ENCODE data around the gene ARHGEF28. TPM values are rescaled to one million over a fixed set of nuclear protein-coding genes. Genes with fewer than 3 reads are reported as not detected.
A peak's percentile ranks its signal among the peaks of the same experiment; 100 is the strongest.

The ARHGEF28 gene
- total and polyA plus RNA-seq, 2 of the 4 experiments (the other 2 are of a cell fraction): 3.6 to 16.0 TPM

DNA sequence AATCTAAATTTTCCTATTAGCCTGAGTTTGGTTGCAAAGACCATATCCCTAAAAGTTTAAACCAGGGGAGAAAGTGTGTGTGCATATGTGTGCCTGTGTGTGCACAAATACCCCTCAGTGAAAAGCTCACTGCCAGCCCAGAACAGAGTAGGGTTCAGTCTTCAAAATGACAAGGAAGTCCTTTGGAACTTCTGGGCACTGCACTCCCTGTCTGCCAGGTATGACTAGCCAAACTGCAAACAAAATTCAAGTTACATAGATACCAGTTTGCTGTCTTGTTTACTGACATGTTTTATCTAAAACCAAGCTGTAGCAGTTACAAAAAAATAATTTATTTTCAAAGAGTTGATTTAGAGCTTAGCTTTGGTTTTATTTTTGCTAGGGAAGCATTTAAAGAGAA lies 100.1 kb downstream of the ARHGEF28 start:
- H2BK20ac ChIP-seq (ENCODE audit: low read depth, low read length): 0 out of 2 replicates have a peak overlapping the region, but pooled peaks have one; percentile 5
- no peak overlapping the region for H2AK5ac ChIP-seq (ENCODE audit: low read depth, low read length)
- ChIA-PET CTCF (interaction anchor here (1.1 kb wide), 1 partner anchor 101 kb away, joined by 3 read pairs; no protein-coding TSS in a partner anchor), POLR2A (ENCODE audit: unreplicated experiment) (no interaction called here)
- H3K4ac ChIP-seq (ENCODE audit: low read depth, low read length): no peak overlapping the region
- TF ChIP-seq CHD1 (IDR thresholded peaks at IDR 0.05; ENCODE audit: low read depth, low read length) (no peak), CTCF (conservative IDR thresholded peaks at IDR 0.05; ENCODE audit: low read depth, low read length) (no peak), BHLHE40 (IDR thresholded peaks at IDR 0.05; ENCODE audit: low read depth, low read length) (no peak), MAFK (IDR thresholded peaks at IDR 0.05; ENCODE audit: low read depth, low read length) (no peak), RCOR1 (IDR thresholded peaks at IDR 0.05; ENCODE audit: insufficient replicate concordance, low read length) (no peak), SMC3 (IDR thresholded peaks at IDR 0.05; ENCODE audit: low read depth, low read length) (no peak), MAZ (IDR thresholded peaks at IDR 0.05; ENCODE audit: borderline replicate concordance, low read depth, low read length) (no peak), RFX5 (IDR thresholded peaks at IDR 0.05; ENCODE audit: low read depth, low read length) (no peak), CEBPB (IDR thresholded peaks at IDR 0.05; ENCODE audit: low read depth, low read length) (no peak), FOS (IDR thresholded peaks at IDR 0.05; ENCODE audit: low read depth, low read length) (no peak), NFE2L2 (IDR thresholded peaks at IDR 0.05; ENCODE audit: low read depth, low read length) (no peak), POLR2A (IDR thresholded peaks at IDR 0.05; ENCODE audit: low read depth, low read length) (no peak), RAD21 (IDR thresholded peaks at IDR 0.05; ENCODE audit: low read length) (no peak), MXI1 (IDR thresholded peaks at IDR 0.05; ENCODE audit: borderline replicate concordance, low read depth, low read length) (no peak)
- TF ChIP-seq, protein P1, sequence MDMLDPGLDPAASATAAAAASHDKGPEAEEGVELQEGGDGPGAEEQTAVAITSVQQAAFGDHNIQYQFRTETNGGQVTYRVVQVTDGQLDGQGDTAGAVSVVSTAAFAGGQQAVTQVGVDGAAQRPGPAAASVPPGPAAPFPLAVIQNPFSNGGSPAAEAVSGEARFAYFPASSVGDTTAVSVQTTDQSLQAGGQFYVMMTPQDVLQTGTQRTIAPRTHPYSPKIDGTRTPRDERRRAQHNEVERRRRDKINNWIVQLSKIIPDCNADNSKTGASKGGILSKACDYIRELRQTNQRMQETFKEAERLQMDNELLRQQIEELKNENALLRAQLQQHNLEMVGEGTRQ (IDR thresholded peaks at IDR 0.05; ENCODE audit: low read depth, low read length): no peak
- TF ChIP-seq, protein P2, sequence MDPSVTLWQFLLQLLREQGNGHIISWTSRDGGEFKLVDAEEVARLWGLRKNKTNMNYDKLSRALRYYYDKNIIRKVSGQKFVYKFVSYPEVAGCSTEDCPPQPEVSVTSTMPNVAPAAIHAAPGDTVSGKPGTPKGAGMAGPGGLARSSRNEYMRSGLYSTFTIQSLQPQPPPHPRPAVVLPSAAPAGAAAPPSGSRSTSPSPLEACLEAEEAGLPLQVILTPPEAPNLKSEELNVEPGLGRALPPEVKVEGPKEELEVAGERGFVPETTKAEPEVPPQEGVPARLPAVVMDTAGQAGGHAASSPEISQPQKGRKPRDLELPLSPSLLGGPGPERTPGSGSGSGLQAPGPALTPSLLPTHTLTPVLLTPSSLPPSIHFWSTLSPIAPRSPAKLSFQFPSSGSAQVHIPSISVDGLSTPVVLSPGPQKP (IDR thresholded peaks at IDR 0.05; ENCODE audit: borderline replicate concordance, low read depth, low read length): no peak
- no TSS peak for BruUV-seq (replicated peaks)
- H4K8ac ChIP-seq (ENCODE audit: low read depth in 2 of 2, low read length in 2 of 2): 0 out of 4 replicates have a peak overlapping the region, but pooled peaks of 1 of the 2 experiments have one; percentile 16
- no peak overlapping the region for H3K9ac ChIP-seq (ENCODE audit: low read depth, low read length)
- H3K27ac ChIP-seq (ENCODE audit: insufficient read depth, low read length): no peak overlapping the region
- peaks cover 6% of the 10 kb centered on the region for H3K9me1 ChIP-seq (ENCODE audit: insufficient read depth, low read length)
- dilution Hi-C loops (cut with HindIII; ENCODE audit: low sequenced_read_pairs, unreplicated experiment) (no loop called here), intact Hi-C loops (cut with micrococcal nuclease) (loop anchor here (2.0 kb wide), 1 partner anchor 21 kb away; no protein-coding TSS in a partner anchor), in situ Hi-C loops (cut with MboI; ENCODE audit: low sequenced_read_pairs) (no loop called here)
- H2AFZ ChIP-seq (replicated peaks; ENCODE audit: low read length, poor library complexity): no peak overlapping the region
- peaks cover 6% of the 10 kb centered on the region for H3K4me1 ChIP-seq (ENCODE audit: control insufficient read depth, insufficient read depth, low read length)
- no peak overlapping the region for H4K91ac ChIP-seq (ENCODE audit: insufficient read depth, low read depth, low read length)
- no peak for DNase-seq
- no peak for ATAC-seq (ENCODE audit: low read depth)
- H3K27me3 ChIP-seq (ENCODE audit: control insufficient read depth, insufficient read depth, low read length): no peaks in the 10 kb centered on the region
- no peak overlapping the region for H4K5ac ChIP-seq (ENCODE audit: low read depth, low read length)
- H3K9me3 ChIP-seq (ENCODE audit: control insufficient read depth, insufficient read depth, low read length): no peaks in the 10 kb centered on the region
- peak overlapping the region; percentile 3; the same call in 1 of the 2 replicates for H2BK120ac ChIP-seq (ENCODE audit: low read depth, low read length)
- H3K18ac ChIP-seq (ENCODE audit: low read depth, low read length): no peak overlapping the region
- H2AK9ac ChIP-seq (replicated peaks; ENCODE audit: low read depth, low read length, poor library complexity): no peak overlapping the region
- peak overlapping the region; percentile 53; the same call in 1 of the 2 replicates for H3K23ac ChIP-seq (ENCODE audit: low read depth, low read length)
- H3K56ac ChIP-seq (ENCODE audit: extremely low read depth, insufficient read depth, low read length): no peak overlapping the region
- H3K14ac ChIP-seq (replicated peaks; ENCODE audit: low read depth, low read length): no peak overlapping the region; the same call in 1 of the 2 replicates
- H4K20me1 ChIP-seq (ENCODE audit: insufficient read depth, low read length): no peaks in the 10 kb centered on the region
- no peaks in the 10 kb centered on the region for H3K36me3 ChIP-seq (ENCODE audit: control insufficient read depth, insufficient read depth, low read length)
- H3K4me3 ChIP-seq (ENCODE audit: insufficient read depth, low read depth, low read length): no peak overlapping the region
- peaks cover 17 to 45% of the 10 kb centered on the region in 2 experiments; a peak in 3 of 4 replicates for H3K79me1 ChIP-seq (ENCODE audit: low read depth in 1 of 2, low read length in 2 of 2)
- H3K4me2 ChIP-seq (ENCODE audit: low read depth, low read length): no peak overlapping the region
- H2BK5ac ChIP-seq (ENCODE audit: low read depth, low read length, poor library complexity, severe bottlenecking): no peak overlapping the region
- no peak overlapping the region for H2BK15ac ChIP-seq (ENCODE audit: low read depth, low read length)
